ENCODE results near the gene SUV39H1.

Gene SUV39H1

GRCh38 chrX:48696301-48696908 lies at the start of gene SUV39H1:
Gene SUV39H1, plus strand, starts transcription at chrX:48696734. Its CDS starts 51 bp downstream, at chrX:48696785.
- Histone ChIP-seq H3K4me1 (ENCODE audit: control insufficient read depth, insufficient read depth, low read length) (no peaks in the 10 kb centered on the region), H3K27ac (ENCODE audit: extremely low read depth, low read depth, low read length) (peak within 1 kb of the TSS; percentile 78), H3K36me3 (ENCODE audit: control insufficient read depth in 2 of 2, insufficient read depth in 1 of 2, low read length in 2 of 2) (peaks cover 0 to 30% of the 10 kb centered on the region in 2 experiments; a peak in 2 of 3 replicates), H3K4me3 (ENCODE audit: low read depth, low read length) (peak within 1 kb of the TSS; percentile 60), H3K9me3 (ENCODE audit: control insufficient read depth, insufficient read depth, low read depth, low read length) (no peaks in the 10 kb centered on the region)
- ChIA-PET POLR2A (interaction anchor here (1.1 to 2.5 kb wide), 6 partner anchors 12 to 201 kb away, joined by 3 to 19 read pairs (median 4); partner anchors contain the start of genes PQBP1 and TIMM17B), CTCF (interaction anchor here (0.8 kb wide), 1 partner anchor 48 kb away, joined by 3 read pairs; no protein-coding TSS in a partner anchor)
- TF ChIP-seq ZNF350 (tag by site-specific recombination; IDR thresholded peaks at IDR 0.05) (no peak), PRDM6 (tag by site-specific recombination; IDR thresholded peaks at IDR 0.05) (no peak), ZNF664 (tag by site-specific recombination; IDR thresholded peaks at IDR 0.05) (no peak), ZNF292 (tag by site-specific recombination; IDR thresholded peaks at IDR 0.05; ENCODE audit: borderline replicate concordance, low read depth) (no peak), KLF1 (tag by site-specific recombination; IDR thresholded peaks at IDR 0.05) (no peak), ZNF629 (tag by site-specific recombination; IDR thresholded peaks at IDR 0.05) (peak; percentile 64), ZBTB10 (tag by site-specific recombination; IDR thresholded peaks at IDR 0.05) (no peak), ZNF600 (tag by site-specific recombination; IDR thresholded peaks at IDR 0.05) (peak; percentile 43; the same call in 1 of the 2 replicates), INSM2 (tag by site-specific recombination; IDR thresholded peaks at IDR 0.05) (no peak), ZNF555 (tag by site-specific recombination; conservative IDR thresholded peaks at IDR 0.05) (no peak), ZNF571 (tag by site-specific recombination; IDR thresholded peaks at IDR 0.05) (no peak), ZNF148 (tag by site-specific recombination; IDR thresholded peaks at IDR 0.05; ENCODE audit: borderline replicate concordance) (no peak), REPIN1 (tag by site-specific recombination; IDR thresholded peaks at IDR 0.05; ENCODE audit: low read depth) (no peak), ZNF138 (tag by site-specific recombination; IDR thresholded peaks at IDR 0.05; ENCODE audit: borderline replicate concordance) (no peak), ZNF473 (tag by site-specific recombination; IDR thresholded peaks at IDR 0.05) (no peak), ZNF76 (tag by site-specific recombination; IDR thresholded peaks at IDR 0.05; ENCODE audit: borderline replicate concordance, low read depth) (peak; percentile 85), OVOL3 (tag by site-specific recombination; IDR thresholded peaks at IDR 0.05) (no peak), ZNF544 (tag by site-specific recombination; IDR thresholded peaks at IDR 0.05) (no peak), ZNF146 (tag by site-specific recombination; IDR thresholded peaks at IDR 0.05) (no peak), ZNF335 (tag by site-specific recombination; conservative IDR thresholded peaks at IDR 0.05) (peak; percentile 93), GLIS2 (tag by site-specific recombination; IDR thresholded peaks at IDR 0.05) (peak; percentile 32; the same call in 1 of the 2 replicates), ZNF701 (tag by site-specific recombination; IDR thresholded peaks at IDR 0.05) (no peak), BCL11A (tag by site-specific recombination; IDR thresholded peaks at IDR 0.05; ENCODE audit: low read depth) (no peak), REST (tag by site-specific recombination; IDR thresholded peaks at IDR 0.05) (no peak), ZNF248 (tag by site-specific recombination; IDR thresholded peaks at IDR 0.05) (no peak), GLI2 (tag by site-specific recombination; IDR thresholded peaks at IDR 0.05; ENCODE audit: borderline replicate concordance, low read depth) (no peak)
